ENCODE data around the gene PNMA5. TPM values are rescaled to one million over a fixed set of nuclear protein-coding genes. Genes with fewer than 3 reads are reported as not detected.
"Not testable (repeated sequence)": the region's sequence is repeated elsewhere in the genome, so short reads cannot be mapped to it uniquely, and the experiment has no call there.

Gene PNMA5
- under 1 TPM in 1 of 2 experiments, not detected in 1; 0.15 TPM for total RNA-seq

DNA sequence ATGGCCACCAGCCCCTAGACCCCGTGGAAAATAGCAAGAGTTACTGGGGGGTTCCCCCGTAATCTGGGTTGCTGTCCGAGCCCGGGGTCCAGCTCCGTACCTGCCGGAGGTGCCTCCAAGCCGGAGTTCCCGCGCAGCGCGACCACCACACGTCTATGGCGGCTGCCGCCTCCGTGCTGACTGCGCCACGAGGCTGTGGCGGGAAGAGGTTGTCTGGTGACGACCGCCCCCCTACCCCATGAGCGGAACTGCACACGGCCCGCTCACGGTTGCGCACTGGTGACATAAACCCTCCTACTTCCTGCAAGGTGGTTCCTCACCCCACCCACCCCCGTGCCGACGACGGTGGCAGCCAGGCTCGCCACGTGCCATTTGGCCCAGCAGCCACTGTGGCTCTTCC is at the start of gene PNMA5:
Gene PNMA5 (minus strand): TSS at position 184 of the 400 bp plus-strand sequence. CDS start 2,518 bp downstream, outside the sequence.
- no peak within 1 kb of the TSS for H3K27ac Mint-ChIP-seq
- no peak for ATAC-seq
- no peak for DNase-seq
- H3K4me3 Mint-ChIP-seq = no peak within 1 kb of the TSS
- H3K9me3 Mint-ChIP-seq (ENCODE audit: low read depth) = no peaks in the 10 kb centered on the region
- no peaks in the 10 kb centered on the region for H3K27me3 Mint-ChIP-seq
- CTCF ChIA-PET = no interaction called here
- no peaks in the 10 kb centered on the region for H3K36me3 Mint-ChIP-seq
- H3K4me1 Mint-ChIP-seq = peaks cover 35% of the 10 kb centered on the region

GRCh38 chrX:153032397-153033118 is 38.6 kb upstream of the PNMA5 start:
- peak overlapping the region; percentile 92 for H3K27ac Mint-ChIP-seq
- CTCF ChIA-PET = interaction anchor here (0.7 to 2.4 kb wide), 21 partner anchors 10 to 636 kb away, joined by 3 to 23 read pairs (median 4); no protein-coding TSS in a partner anchor
- peak; percentile 79 for DNase-seq
- no peaks in the 10 kb centered on the region for H3K9me3 Mint-ChIP-seq (ENCODE audit: low read depth)
- no peaks in the 10 kb centered on the region for H3K36me3 Mint-ChIP-seq
- peaks cover 16% of the 10 kb centered on the region for H3K4me1 Mint-ChIP-seq
- peak; percentile 86 for ATAC-seq
- H3K27me3 Mint-ChIP-seq = no peaks in the 10 kb centered on the region
- peak overlapping the region; percentile 83 for H3K4me3 Mint-ChIP-seq

DNA sequence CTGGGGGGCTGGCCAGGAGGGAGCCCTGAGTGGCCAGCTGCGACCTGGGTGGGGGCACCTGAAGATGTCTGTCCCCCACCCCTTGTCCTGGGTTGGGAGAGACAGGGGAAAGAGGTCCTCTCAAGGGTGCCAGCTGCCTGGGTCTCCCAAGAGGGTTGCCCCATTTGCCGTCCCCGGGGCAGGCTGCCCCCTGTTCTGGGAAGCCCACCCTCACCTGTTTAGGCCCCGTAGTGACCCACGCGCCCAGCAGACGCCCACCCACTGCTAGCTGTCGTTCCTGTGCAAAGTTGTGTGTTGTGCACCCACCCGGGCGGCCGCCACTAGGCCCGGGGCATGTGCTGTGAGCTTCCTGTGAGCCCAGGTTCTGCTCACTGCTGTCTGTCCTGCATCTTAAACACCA is 36.9 kb upstream of the PNMA5 start:
- Mint-ChIP-seq H3K9me3 (ENCODE audit: low read depth) (no peaks in the 10 kb centered on the region), H3K4me1 (peaks cover 16% of the 10 kb centered on the region), H3K27me3 (no peaks in the 10 kb centered on the region), H3K36me3 (no peaks in the 10 kb centered on the region), H3K4me3 (no peak overlapping the region), H3K27ac (no peak overlapping the region)
- DNase-seq (no peak), ATAC-seq (no peak)
- CTCF ChIA-PET = interaction anchor here (0.8 to 2.4 kb wide), 2 partner anchors 11 to 88 kb away, joined by 3 to 11 read pairs; no protein-coding TSS in a partner anchor

GRCh38 chrX:153029875-153030274 is 36.0 kb upstream of the PNMA5 start:
- CTCF ChIA-PET = no interaction called here
- no peak for ATAC-seq
- no peaks in the 10 kb centered on the region for H3K27me3 Mint-ChIP-seq

DNA sequence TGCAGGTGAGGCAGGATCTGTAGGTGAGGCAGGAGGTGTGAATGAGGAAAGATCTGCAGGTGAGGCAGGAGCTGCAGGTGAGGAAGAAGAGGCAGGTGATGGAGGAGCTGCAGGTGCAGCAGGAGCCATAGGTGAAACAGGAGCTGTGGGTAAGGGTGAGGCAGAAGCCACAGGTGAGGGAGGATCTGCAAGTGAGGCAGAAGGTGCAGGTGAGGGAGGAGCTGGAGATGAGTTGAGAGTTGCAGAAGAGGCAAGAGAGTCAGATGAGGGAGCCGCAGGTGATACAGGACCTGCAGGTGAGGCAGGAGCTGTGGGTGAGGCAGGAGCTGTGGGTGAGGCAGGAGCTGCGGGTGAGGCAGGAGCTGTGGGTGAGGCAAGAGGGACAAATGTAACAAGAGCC is 35.2 kb upstream of the PNMA5 start:
- Mint-ChIP-seq H3K4me3 (no peak overlapping the region), H3K36me3 (no peaks in the 10 kb centered on the region), H3K27ac (no peak overlapping the region), H3K27me3 (no peaks in the 10 kb centered on the region), H3K4me1 (peaks cover 16% of the 10 kb centered on the region), H3K9me3 (ENCODE audit: low read depth) (no peaks in the 10 kb centered on the region)
- CTCF ChIA-PET = interaction anchor here (0.8 kb wide), 1 partner anchor 69 kb away, joined by 3 read pairs; no protein-coding TSS in a partner anchor
- DNase-seq (no peak), ATAC-seq (no peak)

More at GRCh38 chrX:153029875-153030274, 36.0 kb upstream of the PNMA5 start:
- Mint-ChIP-seq H3K9me3 (ENCODE audit: low read depth) (no peaks in the 10 kb centered on the region), H3K4me1 (peaks cover 16% of the 10 kb centered on the region), H3K27ac (no peak overlapping the region), H3K4me3 (no peak overlapping the region), H3K36me3 (no peaks in the 10 kb centered on the region)
- DNase-seq = no peak

- DNase-seq; H3K27me3 Mint-ChIP-seq; CTCF ChIA-PET; ATAC-seq; H3K4me3 Mint-ChIP-seq; H3K27ac Mint-ChIP-seq; H3K9me3 Mint-ChIP-seq (ENCODE audit: low read depth); H3K36me3 Mint-ChIP-seq: not testable (repeated sequence)
- peaks cover 13% of the 10 kb centered on the region for H3K4me1 Mint-ChIP-seq
Measured at GRCh38 chrX:153028487-153028886, 34.6 kb upstream of the PNMA5 start.

DNA sequence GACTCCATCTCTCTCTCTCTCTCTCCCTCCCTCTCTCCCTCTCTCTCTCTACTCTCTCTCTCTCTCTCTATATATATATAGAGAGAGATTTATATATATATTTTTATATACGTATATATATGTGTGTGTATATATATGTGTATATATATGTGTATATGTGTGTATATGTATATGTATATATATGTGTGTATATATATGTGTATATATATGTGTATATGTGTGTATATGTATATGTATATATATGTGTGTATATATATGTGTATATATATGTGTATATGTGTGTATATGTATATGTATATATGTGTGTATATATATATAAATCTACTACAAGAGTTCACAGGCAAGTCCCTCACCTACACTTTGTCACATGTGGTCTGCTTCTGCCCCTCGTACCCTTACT is 32.6 kb upstream of the PNMA5 start:
- H3K27me3 Mint-ChIP-seq; H3K4me1 Mint-ChIP-seq; DNase-seq; H3K4me3 Mint-ChIP-seq; H3K9me3 Mint-ChIP-seq (ENCODE audit: low read depth); ATAC-seq; H3K36me3 Mint-ChIP-seq; CTCF ChIA-PET; H3K27ac Mint-ChIP-seq: not testable (repeated sequence)

DNA sequence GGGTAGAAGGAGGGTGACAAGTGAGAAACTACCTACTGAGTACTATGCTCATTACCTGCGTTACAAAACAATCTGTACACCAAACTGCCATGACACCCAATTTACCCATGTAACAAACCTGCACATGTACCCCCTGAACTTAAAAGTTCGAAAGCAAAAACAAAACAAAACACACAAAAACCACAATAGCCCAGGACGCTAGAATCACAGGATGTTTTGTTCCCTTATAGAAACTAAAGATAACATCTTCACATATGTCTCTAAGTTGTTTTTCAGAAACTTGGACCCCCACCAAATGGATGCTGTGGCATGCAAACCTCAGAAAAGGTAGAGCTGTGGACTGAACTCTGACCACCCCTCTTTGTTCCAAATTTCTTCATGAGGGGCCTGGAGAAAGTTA is 25.2 kb upstream of the PNMA5 start:
- Mint-ChIP-seq H3K4me3 (no peak overlapping the region), H3K27ac (peak overlapping the region; percentile 74), H3K36me3 (no peaks in the 10 kb centered on the region), H3K9me3 (ENCODE audit: low read depth) (no peaks in the 10 kb centered on the region), H3K27me3 (peaks cover 10% of the 10 kb centered on the region), H3K4me1 (peaks cover 14% of the 10 kb centered on the region)
- peak; percentile 23 for ATAC-seq
- DNase-seq = no peak
- CTCF ChIA-PET = interaction anchor here (1.9 kb wide), 1 partner anchor 14 kb away, joined by 9 read pairs; no protein-coding TSS in a partner anchor

- CTCF ChIA-PET = not testable (repeated sequence)
- peaks cover 14% of the 10 kb centered on the region for H3K4me1 Mint-ChIP-seq
Measured at GRCh38 chrX:153017174-153017573, 23.3 kb upstream of the PNMA5 start.

DNA sequence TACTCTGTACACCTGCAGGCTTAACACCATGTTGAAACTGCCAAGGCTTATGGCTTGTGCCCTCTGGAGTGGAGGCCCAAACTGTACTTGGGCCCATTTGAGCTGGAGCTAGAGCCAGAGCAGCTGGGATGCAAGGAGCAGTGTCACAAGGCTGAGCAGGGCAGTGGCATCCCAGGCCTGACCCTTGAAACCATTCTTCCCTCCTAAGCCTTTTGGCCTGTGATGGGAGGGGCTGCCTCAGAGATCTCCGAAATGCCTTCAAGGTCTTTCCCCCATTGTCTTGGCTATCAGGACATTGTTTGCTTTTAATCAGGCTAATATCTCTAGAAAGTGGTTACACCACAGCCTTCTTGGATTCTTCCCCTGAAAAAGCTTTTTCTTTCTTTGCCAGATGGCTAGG is 10.9 kb upstream of the PNMA5 start:
- Mint-ChIP-seq H3K27ac (no peak overlapping the region), H3K36me3 (no peaks in the 10 kb centered on the region), H3K9me3 (ENCODE audit: low read depth) (no peaks in the 10 kb centered on the region), H3K27me3 (peaks cover 4% of the 10 kb centered on the region), H3K4me1 (no peaks in the 10 kb centered on the region), H3K4me3 (no peak overlapping the region)
- CTCF ChIA-PET = no interaction called here
- DNase-seq (no peak), ATAC-seq (no peak)

More at GRCh38 chrX:153017174-153017573, 23.3 kb upstream of the PNMA5 start:
- not testable (repeated sequence) for H3K9me3 Mint-ChIP-seq (ENCODE audit: low read depth); ATAC-seq; H3K27ac Mint-ChIP-seq; DNase-seq; H3K36me3 Mint-ChIP-seq; H3K4me3 Mint-ChIP-seq
- peaks cover 14% of the 10 kb centered on the region for H3K27me3 Mint-ChIP-seq

- H3K27me3 Mint-ChIP-seq = peaks cover 4% of the 10 kb centered on the region
- no peaks in the 10 kb centered on the region for H3K36me3 Mint-ChIP-seq
- CTCF ChIA-PET = no interaction called here
- DNase-seq (no peak), ATAC-seq (no peak)
- no peaks in the 10 kb centered on the region for H3K9me3 Mint-ChIP-seq (ENCODE audit: low read depth)
- no peak overlapping the region for H3K4me3 Mint-ChIP-seq
- H3K4me1 Mint-ChIP-seq = no peaks in the 10 kb centered on the region
- no peak overlapping the region for H3K27ac Mint-ChIP-seq
Measured at GRCh38 chrX:153003981-153004380, 10.1 kb upstream of the PNMA5 start.

DNA sequence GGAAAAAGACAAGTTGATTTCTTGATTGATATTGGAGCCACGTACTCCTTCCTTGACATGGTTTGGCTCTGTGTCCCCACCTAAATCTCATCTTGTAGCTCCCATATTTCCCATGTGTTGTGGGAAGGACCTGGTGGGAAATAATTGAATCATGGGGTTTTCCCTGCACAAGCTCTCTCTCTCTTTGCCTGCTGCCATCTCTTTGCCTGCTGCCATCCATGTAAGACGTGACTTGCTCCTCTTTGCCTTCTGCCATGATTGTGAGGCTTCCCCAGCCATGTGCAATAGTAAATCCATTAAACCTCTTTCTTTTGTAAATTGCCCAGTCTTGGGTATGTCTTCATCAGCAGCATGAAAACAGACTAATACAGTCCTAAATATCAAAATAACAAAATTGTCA is 8.3 kb upstream of the PNMA5 start:
- H3K27me3 Mint-ChIP-seq; CTCF ChIA-PET; H3K36me3 Mint-ChIP-seq; H3K4me3 Mint-ChIP-seq; H3K9me3 Mint-ChIP-seq (ENCODE audit: low read depth); ATAC-seq; DNase-seq; H3K27ac Mint-ChIP-seq; H3K4me1 Mint-ChIP-seq: not testable (repeated sequence)

DNA sequence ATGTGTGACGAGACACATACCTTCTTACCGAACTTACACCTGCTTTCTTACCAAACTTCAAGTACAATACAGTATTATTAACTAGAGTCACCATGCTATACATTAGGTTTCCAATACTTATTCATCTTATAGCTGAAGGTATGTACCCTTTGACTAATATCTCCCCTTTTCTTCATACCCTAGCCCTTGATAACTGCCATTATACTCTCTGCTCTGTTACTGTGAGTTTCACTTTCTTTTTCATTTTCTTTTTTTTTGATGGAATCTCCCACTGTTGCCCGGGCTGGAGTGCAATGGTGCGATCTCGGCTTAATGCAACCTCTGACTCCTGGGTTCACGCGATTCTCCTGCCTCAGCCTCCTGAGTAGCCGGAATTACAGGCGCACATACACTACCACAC is 3.4 kb upstream of the PNMA5 start:
- DNase-seq = no peak
- CTCF ChIA-PET = interaction anchor here (1.1 kb wide), 1 partner anchor 8 kb away, joined by 3 read pairs; no protein-coding TSS in a partner anchor
- no peaks in the 10 kb centered on the region for H3K9me3 Mint-ChIP-seq (ENCODE audit: low read depth)
- no peaks in the 10 kb centered on the region for H3K36me3 Mint-ChIP-seq
- peak overlapping the region; percentile 43 for H3K27ac Mint-ChIP-seq
- H3K4me3 Mint-ChIP-seq = peak overlapping the region; percentile 21
- ATAC-seq = peak; percentile 64
- peaks cover 6% of the 10 kb centered on the region for H3K4me1 Mint-ChIP-seq
- H3K27me3 Mint-ChIP-seq = no peaks in the 10 kb centered on the region

DNA sequence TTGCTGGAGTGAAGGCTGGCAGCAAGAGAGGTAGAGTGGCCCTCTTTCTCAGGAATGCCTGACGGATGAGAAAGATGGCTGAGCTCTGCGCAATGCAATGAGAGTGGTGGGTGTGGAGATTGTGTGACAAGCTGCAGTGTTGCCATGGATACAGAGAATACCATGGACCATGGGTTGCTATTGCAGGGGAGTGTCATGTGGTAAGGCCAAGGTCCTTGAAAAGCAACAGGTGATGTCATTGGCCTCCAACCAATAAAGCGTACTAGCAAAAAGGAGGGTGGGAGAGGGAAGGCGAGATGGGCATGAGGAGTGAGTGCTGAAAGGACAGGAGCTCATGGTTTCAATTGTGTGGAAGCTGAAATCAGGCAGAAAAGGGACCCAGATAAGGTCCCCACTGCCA is 1.8 kb downstream of the PNMA5 start:
- DNase-seq = no peak
- no peak for ATAC-seq
- CTCF ChIA-PET = interaction anchor here (1.5 kb wide), 1 partner anchor 41 kb away, joined by 3 read pairs; no protein-coding TSS in a partner anchor
- Mint-ChIP-seq H3K4me3 (no peak overlapping the region), H3K27me3 (no peaks in the 10 kb centered on the region), H3K9me3 (ENCODE audit: low read depth) (no peaks in the 10 kb centered on the region), H3K36me3 (no peaks in the 10 kb centered on the region), H3K4me1 (peaks cover 33% of the 10 kb centered on the region), H3K27ac (no peak overlapping the region)
